GM18498 (cell line): Measurements from ENCODE around the gene SOX30.

Experiments used
- ATAC-seq: cut with Tn5 transposase; IDR thresholded peaks from one replicate; pipeline ENCODE4 v1.9.1; 2021; ENCODE audit warnings: mild to moderate bottlenecking, moderate library complexity; ENCODE audit not compliant: unreplicated experiment

SOX30 gene

GRCh38 chr5:157610990-157611389 lies 41.2 kb downstream of the SOX30 start:
- ATAC-seq, result no peak

GRCh38 chr5:157608972-157609565 lies 43.2 kb downstream of the SOX30 start:
- no peak for ATAC-seq

DNA sequence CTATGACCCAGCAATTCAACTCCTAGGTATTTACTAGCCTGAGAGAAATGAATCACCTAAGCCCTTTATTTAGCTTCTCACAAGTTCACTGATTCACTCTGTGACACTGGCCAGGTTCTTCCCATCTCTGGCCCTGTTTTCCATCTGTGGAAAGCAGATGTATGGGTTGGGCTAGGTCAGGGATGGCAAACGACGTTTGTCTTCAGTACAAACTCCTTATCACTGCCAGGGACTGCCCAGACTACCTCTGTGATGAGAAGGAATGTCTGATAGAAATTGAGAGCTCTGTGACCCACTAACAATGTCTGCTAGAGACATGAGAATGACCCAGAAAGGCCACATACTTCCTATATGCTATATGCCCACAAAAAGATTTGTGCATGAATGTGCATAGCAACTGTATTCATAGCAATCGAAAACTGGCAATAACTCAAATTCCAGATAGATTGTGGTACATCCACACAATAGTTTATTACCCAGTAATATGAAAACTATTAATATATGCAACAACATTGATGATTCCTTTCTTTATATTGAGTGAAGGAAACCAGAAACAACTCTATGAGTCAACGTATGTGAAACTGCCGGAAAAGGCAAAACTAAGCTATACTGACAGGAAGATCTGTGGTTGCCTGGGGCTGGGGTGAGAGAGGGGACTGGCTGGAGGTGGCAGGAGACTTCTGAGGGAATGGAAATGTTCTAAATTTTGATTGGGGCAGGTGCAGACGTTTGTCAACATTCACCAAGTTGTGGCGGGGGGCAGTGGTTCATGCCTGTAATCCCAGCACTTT lies 44.7 kb downstream of the SOX30 start:
- peak; percentile 67 for ATAC-seq

- ATAC-seq, result no peak
These were observed 46.2 kb downstream of the SOX30 start for GRCh38 chr5:157606046-157606445.

DNA sequence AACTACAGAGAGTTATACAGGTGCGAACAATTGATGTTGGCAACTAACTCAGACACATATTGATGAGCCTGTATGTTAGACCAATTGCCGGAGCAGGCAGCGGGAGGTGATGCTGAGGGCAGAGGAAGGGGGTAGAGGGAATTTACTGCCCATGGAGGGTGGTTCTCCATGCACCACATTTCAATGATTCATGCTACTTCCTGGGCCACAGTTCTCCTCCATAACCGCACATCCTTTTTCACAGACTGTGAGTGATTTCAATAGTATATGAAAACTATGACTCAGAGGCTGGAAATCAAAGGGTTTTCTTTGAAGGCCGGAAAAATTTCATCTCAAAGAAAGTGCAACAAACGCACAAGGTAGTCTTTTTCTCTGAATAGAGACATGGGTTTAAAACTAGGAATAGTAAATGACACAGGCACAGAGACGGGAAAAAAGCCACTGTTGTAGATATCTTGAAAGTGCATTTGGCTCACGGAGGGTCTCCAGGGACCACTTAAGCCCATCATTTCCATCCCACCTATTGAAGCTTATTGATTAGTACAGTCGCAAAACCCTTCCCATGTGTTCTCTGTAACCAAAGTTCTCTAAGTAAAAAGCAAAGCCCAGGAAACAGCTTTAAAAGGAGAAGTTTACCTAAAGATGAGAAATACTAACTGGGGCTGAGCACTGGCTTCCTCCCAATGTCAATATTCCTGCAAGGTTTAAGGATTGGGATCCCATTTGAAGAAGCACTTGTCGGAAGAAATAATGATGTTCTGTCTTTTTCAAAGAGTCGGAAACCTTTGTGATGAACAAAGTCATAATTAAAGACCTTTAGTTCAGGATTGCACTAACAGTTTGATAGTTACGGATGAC lies 48.7 kb downstream of the SOX30 start:
- ATAC-seq, result no peak

- ATAC-seq, result peak; percentile 60
These were observed 49.7 kb downstream of the SOX30 start for GRCh38 chr5:157602505-157602904.

- ATAC-seq, result no peak
These were observed 52.0 kb downstream of the SOX30 start for GRCh38 chr5:157600252-157600651.

DNA sequence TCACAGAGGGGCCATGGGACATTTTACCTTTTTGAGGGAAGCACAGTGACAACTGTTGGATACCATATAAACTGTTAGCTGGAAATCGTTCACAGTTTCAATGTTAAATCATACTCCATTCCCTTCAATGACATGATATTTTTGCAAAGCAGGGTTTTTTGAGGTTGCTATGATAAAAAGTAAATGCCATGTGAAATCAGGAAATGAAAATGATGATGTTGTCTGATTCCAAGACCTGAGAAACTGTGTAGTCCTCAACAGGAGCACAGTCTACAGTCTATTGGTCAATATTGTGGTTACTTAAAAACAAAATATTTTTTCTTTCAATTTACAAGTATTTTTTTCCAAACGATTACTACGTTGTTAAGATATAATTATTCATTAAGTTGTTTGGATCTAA lies 52.7 kb downstream of the SOX30 start:
- no peak for ATAC-seq

- peak; percentile 25 for ATAC-seq
These were observed 53.8 kb downstream of the SOX30 start for GRCh38 chr5:157598350-157598936.

- no peak for ATAC-seq
These were observed 55.0 kb downstream of the SOX30 start for GRCh38 chr5:157597277-157597676.

GRCh38 chr5:157596487-157596886 lies 55.8 kb downstream of the SOX30 start:
- ATAC-seq, result peak; percentile 83

DNA sequence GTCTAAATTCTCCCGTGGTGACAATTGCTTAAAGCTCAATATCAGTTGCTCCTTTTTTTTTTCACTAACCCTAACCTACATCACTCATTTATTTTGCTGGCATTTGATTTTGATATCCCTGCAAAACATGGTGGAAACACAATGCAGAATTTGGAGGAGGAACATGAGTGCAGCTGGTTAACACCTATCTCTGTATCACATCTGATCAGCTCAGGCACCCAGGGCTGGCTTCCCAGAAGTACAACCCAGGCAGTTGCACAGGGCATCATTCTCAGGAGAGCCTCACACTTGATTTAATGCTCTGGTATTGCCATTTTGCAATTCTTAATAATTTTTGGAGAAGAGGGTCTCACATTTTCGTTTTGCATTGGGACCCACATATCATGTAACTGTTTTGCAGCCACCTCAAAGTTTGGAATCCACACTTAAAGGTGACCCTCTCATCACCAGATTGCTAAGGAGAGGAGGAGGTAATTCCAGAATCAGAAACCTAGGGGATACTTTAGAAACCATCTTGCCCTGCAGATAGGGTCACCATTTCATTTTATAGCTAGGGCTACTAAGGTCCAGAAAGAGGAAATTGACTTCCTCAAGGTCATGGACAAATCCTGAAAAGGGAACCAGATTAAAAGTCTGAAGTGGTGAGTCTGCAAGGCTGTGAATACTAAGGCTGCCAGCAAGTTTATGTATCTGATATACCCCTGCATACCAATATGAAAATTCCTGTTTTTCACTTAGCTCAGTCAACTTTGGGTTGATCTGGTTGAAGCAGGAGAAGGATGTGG lies 57.4 kb downstream of the SOX30 start:
- no peak for ATAC-seq

GRCh38 chr5:157594257-157594656 lies 58.0 kb downstream of the SOX30 start:
- ATAC-seq, result no peak

GRCh38 chr5:157593052-157593757 lies 59.0 kb downstream of the SOX30 start:
- no peak for ATAC-seq

GRCh38 chr5:157592594-157592993 lies 59.6 kb downstream of the SOX30 start:
- ATAC-seq, result no peak

GRCh38 chr5:157590478-157590877 lies 61.8 kb downstream of the SOX30 start:
- no peak for ATAC-seq

- no peak for ATAC-seq
These were observed 67.6 kb downstream of the SOX30 start for GRCh38 chr5:157584628-157585027.

GRCh38 chr5:157582731-157583620 lies 69.3 kb downstream of the SOX30 start:
- ATAC-seq, result peak; percentile 58

GRCh38 chr5:157581901-157582300 lies 70.3 kb downstream of the SOX30 start:
- no peak for ATAC-seq
